Measurements from ENCODE around the gene CFAP20. TPM values are rescaled to one million over a fixed set of nuclear protein-coding genes. Genes with fewer than 3 reads are reported as not detected.
A peak's percentile ranks its signal among the peaks of the same experiment; 100 is the strongest.

Gene CFAP20
- 20.2 and 24.9 TPM in 2 replicates for total RNA-seq

DNA sequence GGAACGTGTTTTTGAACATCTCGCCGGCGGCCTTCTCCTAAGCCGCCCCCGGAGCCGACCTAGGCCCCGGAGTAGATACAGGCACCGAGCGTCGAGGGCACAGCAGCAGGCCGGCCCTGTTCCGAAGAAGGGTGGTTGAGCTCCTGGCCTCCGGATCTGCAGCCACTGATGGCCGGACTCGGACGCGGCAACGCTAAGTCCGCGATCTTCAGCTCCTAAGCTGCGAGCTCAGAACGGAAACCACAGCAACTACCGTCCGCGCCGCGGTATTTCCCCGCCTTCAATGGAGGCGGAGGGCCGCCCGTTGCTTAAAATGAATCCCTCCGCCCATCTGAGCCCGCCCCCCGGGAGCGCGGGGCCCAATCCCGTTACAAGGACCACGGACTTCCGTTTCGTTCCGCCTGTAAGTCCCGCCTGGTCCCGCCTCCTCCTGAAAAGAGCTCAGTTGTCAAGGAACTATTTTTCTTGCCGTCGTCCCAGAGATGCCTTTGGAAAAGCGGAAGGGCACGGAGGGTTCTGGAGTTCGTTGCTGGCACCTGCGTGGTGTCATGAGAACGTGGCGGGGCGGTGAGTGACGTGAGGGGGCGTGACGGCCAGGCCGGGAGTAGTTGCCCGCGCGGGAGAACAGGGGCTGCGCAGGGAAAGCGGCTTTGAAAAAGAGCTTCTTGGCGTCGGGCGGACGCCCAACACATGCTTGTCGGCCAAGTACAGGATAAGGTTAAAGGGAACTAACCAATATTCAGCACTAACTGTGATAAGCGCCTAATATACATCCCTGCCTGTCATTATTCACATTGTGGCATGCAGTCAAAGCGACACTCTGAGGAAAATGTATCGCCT is at the start of gene CFAP20:
Gene CFAP20, minus strand, starts transcription at position 285 of the 840 bp plus-strand sequence. Its CDS starts 266 bp downstream, at position 19.
- peak within 1 kb of the TSS; percentile 85 for H3K27ac Mint-ChIP-seq
- no peaks in the 10 kb centered on the region for H3K27me3 Mint-ChIP-seq
- ChIA-PET POLR2A (interaction anchor here (0.5 to 1.3 kb wide), 13 partner anchors 16 to 682 kb away, joined by 3 to 12 read pairs (median 4); partner anchors contain the start of genes CNOT1, COQ9, KATNB1 and ZNF319), CTCF (interaction anchor here (0.9 kb wide), 1 partner anchor 68 kb away, joined by 4 read pairs; no protein-coding TSS in a partner anchor)
- TF ChIP-seq, protein P1, sequence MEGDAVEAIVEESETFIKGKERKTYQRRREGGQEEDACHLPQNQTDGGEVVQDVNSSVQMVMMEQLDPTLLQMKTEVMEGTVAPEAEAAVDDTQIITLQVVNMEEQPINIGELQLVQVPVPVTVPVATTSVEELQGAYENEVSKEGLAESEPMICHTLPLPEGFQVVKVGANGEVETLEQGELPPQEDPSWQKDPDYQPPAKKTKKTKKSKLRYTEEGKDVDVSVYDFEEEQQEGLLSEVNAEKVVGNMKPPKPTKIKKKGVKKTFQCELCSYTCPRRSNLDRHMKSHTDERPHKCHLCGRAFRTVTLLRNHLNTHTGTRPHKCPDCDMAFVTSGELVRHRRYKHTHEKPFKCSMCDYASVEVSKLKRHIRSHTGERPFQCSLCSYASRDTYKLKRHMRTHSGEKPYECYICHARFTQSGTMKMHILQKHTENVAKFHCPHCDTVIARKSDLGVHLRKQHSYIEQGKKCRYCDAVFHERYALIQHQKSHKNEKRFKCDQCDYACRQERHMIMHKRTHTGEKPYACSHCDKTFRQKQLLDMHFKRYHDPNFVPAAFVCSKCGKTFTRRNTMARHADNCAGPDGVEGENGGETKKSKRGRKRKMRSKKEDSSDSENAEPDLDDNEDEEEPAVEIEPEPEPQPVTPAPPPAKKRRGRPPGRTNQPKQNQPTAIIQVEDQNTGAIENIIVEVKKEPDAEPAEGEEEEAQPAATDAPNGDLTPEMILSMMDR (IDR thresholded peaks at IDR 0.05), result no peak
- peak within 1 kb of the TSS; percentile 89 for H3K4me3 Mint-ChIP-seq
- intact Hi-C loops (cut with micrococcal nuclease), result loop anchor here (1.0 to 10.0 kb wide), 13 partner anchors 69 to 1522 kb away; partner anchors contain the start of genes CIAPIN1, COQ9, CSNK2A2 and GINS3
- ATAC-seq (ENCODE audit: low read depth) (peak; percentile 91), DNase-seq (peak; percentile 90)
- no peaks in the 10 kb centered on the region for H3K9me3 Mint-ChIP-seq
- H3K4me1 Mint-ChIP-seq, result peaks cover 48% of the 10 kb centered on the region
- H3K36me3 Mint-ChIP-seq (ENCODE audit: low read depth), result peaks cover 4% of the 10 kb centered on the region

DNA sequence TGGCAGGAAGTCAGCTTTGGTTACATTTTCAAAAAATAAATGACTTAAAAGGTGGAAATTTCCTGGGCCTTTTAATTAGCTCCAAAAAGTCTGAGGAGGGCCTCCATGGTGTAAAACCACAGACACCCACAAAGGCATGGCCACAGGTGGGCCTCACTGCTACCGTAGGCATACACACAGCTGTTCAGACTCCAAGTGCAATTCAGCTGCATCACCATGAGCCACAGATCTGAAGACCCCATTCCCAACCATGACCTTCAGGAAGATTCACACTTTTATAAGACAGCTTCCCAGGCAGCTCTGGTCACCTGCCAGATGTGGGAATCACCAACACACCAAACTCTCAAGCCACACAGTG is 48.2 kb upstream of the CFAP20 start:
- POLR2A ChIA-PET, result interaction anchor here (0.5 kb wide), 2 partner anchors 66 to 483 kb away, joined by 3 to 6 read pairs; no protein-coding TSS in a partner anchor
- DNase-seq, result no peak
- no peak overlapping the region for H3K4me3 Mint-ChIP-seq

DNA sequence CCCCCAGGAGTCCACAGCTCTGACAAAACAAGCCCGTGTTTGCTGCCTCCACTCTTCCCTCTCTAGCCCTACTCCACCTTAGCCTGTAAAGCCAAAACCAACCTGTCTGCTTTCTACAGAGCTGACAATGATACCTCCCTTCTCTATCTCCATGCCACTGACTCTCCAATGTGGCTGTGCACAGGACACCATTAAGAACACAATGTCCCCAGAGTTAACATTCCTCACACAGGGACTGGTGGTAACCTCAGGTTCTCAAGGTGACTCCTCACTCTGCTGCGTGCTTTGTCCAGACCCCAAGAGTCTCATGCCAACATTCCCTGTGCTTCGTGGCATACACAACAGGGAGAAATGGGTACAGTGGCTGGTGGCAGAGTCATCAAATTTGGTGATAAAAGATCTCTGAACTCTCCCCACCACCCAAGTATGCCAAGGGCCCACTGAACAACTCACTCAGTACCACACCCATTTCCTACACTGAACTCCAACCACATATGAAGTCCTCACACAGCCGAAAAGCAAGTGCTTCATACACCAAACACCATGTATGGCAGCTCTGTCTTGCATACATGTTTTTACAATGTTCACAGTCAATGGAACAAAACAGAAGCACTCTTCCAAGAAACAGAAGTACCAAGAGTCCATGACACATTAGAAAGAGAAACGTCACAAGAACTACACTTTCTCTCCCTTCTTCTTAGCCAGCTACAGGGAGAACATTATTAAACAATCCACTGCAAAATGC is 47.6 kb upstream of the CFAP20 start:
- ChIA-PET POLR2A (interaction anchor here (0.5 kb wide), 1 partner anchor 66 kb away, joined by 3 read pairs; no protein-coding TSS in a partner anchor), CTCF (interaction anchor here (0.7 kb wide), 1 partner anchor 34 kb away, joined by 3 read pairs; no protein-coding TSS in a partner anchor)
- no peak for DNase-seq
- Mint-ChIP-seq H3K27ac (no peak overlapping the region), H3K27me3 (no peaks in the 10 kb centered on the region), H3K4me3 (no peak overlapping the region), H3K4me1 (no peaks in the 10 kb centered on the region), H3K36me3 (ENCODE audit: low read depth) (peaks cover 86% of the 10 kb centered on the region), H3K9me3 (no peaks in the 10 kb centered on the region)
- TF ChIP-seq, protein P1 (IDR thresholded peaks at IDR 0.05), result no peak
- intact Hi-C loops (cut with micrococcal nuclease), result no loop called here
- ATAC-seq (ENCODE audit: low read depth), result no peak

More for the DNA sequence above, 48.2 kb upstream of the CFAP20 start:
- CTCF ChIA-PET, result interaction anchor here (0.7 kb wide), 1 partner anchor 35 kb away, joined by 3 read pairs; no protein-coding TSS in a partner anchor
- intact Hi-C loops (cut with micrococcal nuclease), result no loop called here
- H3K9me3 Mint-ChIP-seq, result no peaks in the 10 kb centered on the region
- ATAC-seq (ENCODE audit: low read depth), result no peak
- TF ChIP-seq, protein P1 (IDR thresholded peaks at IDR 0.05), result no peak
- H3K27me3 Mint-ChIP-seq, result no peaks in the 10 kb centered on the region
- H3K36me3 Mint-ChIP-seq (ENCODE audit: low read depth), result peaks cover 85% of the 10 kb centered on the region
- no peak overlapping the region for H3K27ac Mint-ChIP-seq
- no peaks in the 10 kb centered on the region for H3K4me1 Mint-ChIP-seq

DNA sequence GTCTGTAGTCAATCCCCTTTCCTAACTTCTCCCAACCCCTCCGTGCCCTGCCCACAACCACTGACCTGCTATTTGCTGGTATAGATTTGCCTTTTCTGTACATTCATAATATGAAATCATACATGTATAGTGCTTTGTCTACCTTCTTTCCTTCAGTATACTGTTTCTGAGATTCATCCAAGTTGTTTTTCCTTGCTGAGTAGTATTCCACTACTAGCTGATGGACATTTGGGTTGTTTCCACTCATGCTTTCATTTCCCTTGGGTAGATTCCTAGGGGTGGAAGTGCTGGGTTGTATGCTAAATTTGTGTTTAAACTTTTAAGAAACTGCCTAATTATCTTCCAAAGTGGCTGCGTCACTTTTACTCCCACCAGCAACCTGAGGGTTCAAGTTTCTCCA is 41.0 kb upstream of the CFAP20 start:
- DNase-seq (no peak), ATAC-seq (ENCODE audit: low read depth) (no peak)
- peaks cover 86% of the 10 kb centered on the region for H3K36me3 Mint-ChIP-seq (ENCODE audit: low read depth)
- H3K27me3 Mint-ChIP-seq, result no peaks in the 10 kb centered on the region
- H3K4me3 Mint-ChIP-seq, result no peak overlapping the region
- no peaks in the 10 kb centered on the region for H3K4me1 Mint-ChIP-seq
- CTCF ChIA-PET, result no interaction called here
- no peak overlapping the region for H3K27ac Mint-ChIP-seq
- TF ChIP-seq, protein P1 (IDR thresholded peaks at IDR 0.05), result no peak
- POLR2A ChIA-PET, result no interaction called here
- intact Hi-C loops (cut with micrococcal nuclease), result no loop called here
- no peaks in the 10 kb centered on the region for H3K9me3 Mint-ChIP-seq
